HG03097 (cell line): ENCODE data around the gene NCAPG.

Experiments
- ATAC-seq: cut with Tn5 transposase; IDR thresholded peaks from one replicate; pipeline ENCODE4 v1.9.1; 2021; ENCODE audit not compliant: unreplicated experiment, low FRiP score

NCAPG gene

DNA sequence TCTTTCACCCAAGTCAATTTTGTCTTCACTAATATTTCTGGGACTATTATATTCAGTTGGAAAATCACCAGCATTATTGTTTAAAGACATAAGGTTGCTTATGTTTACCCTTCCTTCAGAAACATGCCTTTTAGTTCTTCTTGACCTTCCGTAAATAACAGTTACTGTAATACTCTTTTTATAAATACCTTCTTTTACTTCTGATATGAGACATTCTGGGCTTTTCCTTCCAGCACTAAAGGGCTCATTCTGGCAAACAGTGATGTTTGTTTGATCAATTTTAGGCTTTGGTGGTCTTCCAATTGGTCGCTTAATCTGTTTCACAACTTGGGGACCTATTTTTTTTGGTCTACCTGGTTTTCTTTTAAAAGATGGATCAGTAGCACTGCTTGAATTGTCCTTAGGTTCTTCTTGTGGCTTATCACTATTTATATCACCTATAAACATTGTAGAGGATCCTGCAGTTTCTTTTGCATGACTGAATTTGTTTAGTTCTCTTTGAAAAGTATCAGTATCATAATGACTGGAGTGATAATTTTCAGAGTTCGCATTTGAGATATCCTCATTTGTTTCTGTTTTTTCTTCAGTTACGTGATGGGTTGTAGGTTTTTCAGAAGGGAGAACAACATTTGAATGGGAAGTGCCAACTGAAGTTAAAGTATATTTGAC is 64.8 kb downstream of the NCAPG start:
- peak; percentile 95 for ATAC-seq

DNA sequence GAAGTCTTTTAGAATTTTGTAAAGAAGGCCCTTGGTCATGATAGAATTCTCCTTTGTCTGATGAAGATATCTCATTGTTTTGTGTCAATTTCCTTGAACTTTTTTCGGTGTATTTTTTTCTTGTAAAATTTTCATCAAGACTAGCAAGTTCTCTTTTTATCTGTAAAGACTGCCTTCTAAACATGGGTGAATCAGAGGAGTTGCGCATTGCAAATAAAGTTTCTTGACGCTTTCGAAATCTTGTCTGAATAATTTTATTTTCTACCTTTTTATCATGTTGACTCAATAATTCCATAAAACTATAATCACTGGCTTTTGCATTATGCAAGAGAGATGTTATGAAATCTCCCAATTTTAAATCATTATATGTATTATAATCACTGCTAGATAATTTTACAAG is 66.2 kb downstream of the NCAPG start:
- no peak for ATAC-seq

DNA sequence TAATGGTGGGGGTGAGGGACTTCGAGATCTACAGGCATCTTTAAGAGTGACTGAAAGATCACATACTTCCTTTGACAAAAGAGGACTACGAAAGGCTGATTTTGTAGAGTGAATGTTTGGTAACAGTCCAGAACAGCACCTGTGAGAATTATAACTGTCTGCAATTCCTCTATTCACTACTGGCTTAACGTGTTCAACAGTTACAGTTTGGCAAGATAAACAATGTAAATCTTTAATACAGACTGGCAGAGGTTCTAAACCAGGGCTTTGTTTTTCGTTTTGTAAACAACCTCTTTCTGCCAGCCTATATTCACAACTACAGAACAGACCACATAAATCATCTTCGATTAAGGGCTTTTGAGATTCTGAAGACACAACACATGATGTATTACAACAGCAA is 66.9 kb downstream of the NCAPG start:
- no peak for ATAC-seq

- ATAC-seq = no peak
These were observed 73.3 kb downstream of the NCAPG start for GRCh38 chr4:17884063-17884462.

DNA sequence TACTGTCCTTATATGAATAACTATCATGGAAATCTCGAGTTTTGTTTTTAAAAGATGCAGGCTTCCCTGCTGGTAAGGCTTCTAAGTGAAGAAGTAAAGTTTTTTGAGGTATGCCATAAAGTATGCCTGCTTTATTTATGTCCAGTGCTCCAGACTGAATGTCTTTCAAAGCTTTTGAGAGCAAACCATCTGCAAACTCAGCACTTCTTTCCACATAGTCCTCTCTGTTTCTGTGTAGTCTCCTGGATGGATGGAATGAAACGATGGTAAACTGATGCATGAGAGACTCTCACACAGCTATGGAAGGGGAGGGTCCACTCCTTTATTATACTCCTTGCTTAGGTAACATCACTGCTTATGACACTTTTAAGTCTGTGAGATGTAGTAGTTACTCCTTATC is 73.7 kb downstream of the NCAPG start:
- no peak for ATAC-seq

GRCh38 chr4:17889692-17890091 is 78.9 kb downstream of the NCAPG start:
- no peak for ATAC-seq

- ATAC-seq = no peak
These were observed 83.6 kb downstream of the NCAPG start for GRCh38 chr4:17894421-17894820.
